Testis (tissue), 3 donors: Measurements from ENCODE around the gene TTBK2. TPM values are rescaled to one million over a fixed set of nuclear protein-coding genes. Genes with fewer than 3 reads are reported as not detected.

ENCODE experiments used
- DNase-seq: peaks from one replicate; pipeline ENCODE4 v3.0.0-alpha.2; 2019
- H3K27ac ChIP-seq, 2 donors: fragments of 200-600 bp; sonication (generic); one replicate each; pipeline ENCODE4 v1.5.1; 2019
- H3K27me3 ChIP-seq: fragments of 200-600 bp; sonication (generic); one replicate; pipeline ENCODE4 v1.5.1; 2019
- H3K36me3 ChIP-seq: fragments of 200-600 bp; sonication (generic); one replicate; pipeline ENCODE4 v1.5.1; 2017; ENCODE audit warnings: low read depth; ENCODE audit errors: missing control alignments
- H3K4me1 ChIP-seq: fragments of 200-600 bp; sonication (generic); one replicate; pipeline ENCODE4 v1.5.1; 2019
- H3K4me3 ChIP-seq, 2 donors: fragments of 200-600 bp; sonication (generic); one replicate each; pipeline ENCODE4 v1.5.1; 2017 to 2019
- H3K9me3 ChIP-seq: fragments of 200-600 bp; sonication (generic); one replicate; pipeline ENCODE4 v1.5.1; 2017
- CTCF ChIP-seq, 3 experiments: fragments of 450-650 bp in 2 of 3; fragments of 200-600 bp in 1 of 3; sonication (generic) in 1 of 3; IDR thresholded peaks; one replicate each; pipeline ENCODE4 v1.5.1; 2016 to 2019; ENCODE audit warnings: antibody characterized with exemption in 3 of 3, mild to moderate bottlenecking in 2 of 3, moderate library complexity in 1 of 3
- POLR2A ChIP-seq: fragments of 450-650 bp; IDR thresholded peaks from one replicate; pipeline ENCODE4 v1.6.1; 2017; ENCODE audit warnings: antibody characterized with exemption, mild to moderate bottlenecking, moderate library complexity
- WGBS, 2 donors: methylation state at CpG; one replicate each; pipeline ENCODE4 v1.1.5; 2018; 5-methylcytosine and 5-hydroxymethylcytosine counted together
- intact Hi-C: fragments of 100-400 bp; cut with DNase I; formaldehyde crosslinking; loops from one replicate; pipeline ENCODE4 v1.15.1; 2023; ENCODE audit warnings: low total_unique reads
- polyA plus RNA-seq: library from polyadenylated mRNA; stranded (reverse); fragments of 350-450 nt; fragmentation: Illumina TruSeq; extraction: RNeasy Lipid Tissue Mini Kit (QIAGEN cat#74804); gene quantifications from one replicate; pipeline ENCODE4 v1.2.3, GENCODE V29; 2014; ENCODE audit warnings: low read depth, low replicate concordance; ENCODE audit not compliant: insufficient read depth
- total RNA-seq, 2 donors: library from RNA; depleted of rRNA; stranded (reverse); fragments of >200 nt; gene quantifications; one replicate each; pipeline ENCODE4 v1.2.3, GENCODE V29; 2016

Gene TTBK2
- total and polyA plus RNA-seq, 3 donors from 2014 or later: 37.0 to 80.8 (median 53.7) TPM

- Histone ChIP-seq H3K27ac (no peak overlapping the region), H3K4me3 (no peak overlapping the region), H3K27me3 (no peaks in the 10 kb centered on the region), H3K9me3 (no peaks in the 10 kb centered on the region), H3K4me1 (no peaks in the 10 kb centered on the region), H3K36me3 (no peaks in the 10 kb centered on the region)
- TF ChIP-seq POLR2A (no peak), CTCF (IDR thresholded peaks at IDR 0.05) (no peak)
- no peak for DNase-seq
- intact Hi-C loops: no loop called here
- WGBS, 2 donors: 96 to 98% methylated on average over 3 of the region's 3 CpGs
Observed at GRCh38 chr15:42854576-42854975, 66.0 kb downstream of the TTBK2 start.

- Histone ChIP-seq H3K4me3 (no peak overlapping the region), H3K27ac (no peak overlapping the region), H3K27me3 (no peaks in the 10 kb centered on the region), H3K36me3 (no peaks in the 10 kb centered on the region), H3K4me1 (no peaks in the 10 kb centered on the region), H3K9me3 (no peaks in the 10 kb centered on the region)
- WGBS, 2 donors: 85 to 90% methylated on average over 2 of the region's 2 CpGs
- TF ChIP-seq CTCF (IDR thresholded peaks at IDR 0.05): no peak
- no peak for TF ChIP-seq POLR2A
- intact Hi-C loops: no loop called here
- DNase-seq: no peak
Observed at GRCh38 chr15:42849836-42850235, 70.7 kb downstream of the TTBK2 start.

- Histone ChIP-seq H3K4me1 (no peaks in the 10 kb centered on the region), H3K27ac (no peak overlapping the region), H3K4me3 (no peak overlapping the region), H3K36me3 (no peaks in the 10 kb centered on the region), H3K27me3 (no peaks in the 10 kb centered on the region), H3K9me3 (no peaks in the 10 kb centered on the region)
- DNase-seq: no peak
- intact Hi-C loops: no loop called here
- TF ChIP-seq CTCF (IDR thresholded peaks at IDR 0.05) (no peak), POLR2A (no peak)
Observed at GRCh38 chr15:42848846-42849245, 71.7 kb downstream of the TTBK2 start.

GRCh38 chr15:42846647-42847046 lies 73.9 kb downstream of the TTBK2 start:
- no peaks in the 10 kb centered on the region for H3K36me3 ChIP-seq
- H3K27me3 ChIP-seq: no peaks in the 10 kb centered on the region
- TF ChIP-seq CTCF (IDR thresholded peaks at IDR 0.05) (no peak), POLR2A (no peak)
- no peaks in the 10 kb centered on the region for H3K9me3 ChIP-seq
- no peak overlapping the region for H3K27ac ChIP-seq
- no peak overlapping the region for H3K4me3 ChIP-seq
- no peak for DNase-seq
- H3K4me1 ChIP-seq: no peaks in the 10 kb centered on the region
- intact Hi-C loops: no loop called here
- 86% methylated on average over 1 of the region's 1 CpG for WGBS, 2 donors

GRCh38 chr15:42845581-42845980 lies 75.0 kb downstream of the TTBK2 start:
- WGBS, 2 donors: 93 to 98% methylated on average over 5 of the region's 5 CpGs
- H3K27ac ChIP-seq: no peak overlapping the region
- no peaks in the 10 kb centered on the region for H3K36me3 ChIP-seq
- H3K9me3 ChIP-seq: no peaks in the 10 kb centered on the region
- intact Hi-C loops: no loop called here
- H3K4me3 ChIP-seq: no peak overlapping the region
- H3K27me3 ChIP-seq: no peaks in the 10 kb centered on the region
- TF ChIP-seq CTCF (IDR thresholded peaks at IDR 0.05): no peak
- no peak for TF ChIP-seq POLR2A
- H3K4me1 ChIP-seq: no peaks in the 10 kb centered on the region
- no peak for DNase-seq
